ENCODE data around the gene HYLS1. TPM values are rescaled to one million over a fixed set of nuclear protein-coding genes. Genes with fewer than 3 reads are reported as not detected.

Gene HYLS1
- total and polyA plus RNA-seq, 2 experiments from 2014 or later: 14.6 to 25.7 TPM

GRCh38 chr11:125903711-125904659 lies 16.5 kb downstream of the HYLS1 start, which contains the start of gene DDX25:
DDX25 (plus strand) TSS chr11:125904508; CDS start chr11:125904518, 10 bp downstream.
- no peaks in the 10 kb centered on the region for H3K4me1 ChIP-seq (ENCODE audit: insufficient read depth)
- ATAC-seq: peak; percentile 88
- H2AFZ ChIP-seq: peak within 1 kb of the TSS; percentile 99
- DNase-seq (ENCODE audit: low spot score): peak; percentile 88
- Mint-ChIP-seq H3K36me3 (ENCODE audit: low read depth) (peaks cover 38% of the 10 kb centered on the region), H3K27ac (no peak within 1 kb of the TSS), H3K4me1 (peaks cover 12% of the 10 kb centered on the region), H3K4me3 (peak within 1 kb of the TSS; percentile 99), H3K27me3 (ENCODE audit: insufficient read depth, low read depth, poor library complexity) (peaks cover 20% of the 10 kb centered on the region), H3K9me3 (no peaks in the 10 kb centered on the region; the same call in 1 of the 3 replicates)
- peaks cover 36% of the 10 kb centered on the region for H3K79me2 ChIP-seq (replicated peaks; ENCODE audit: insufficient read depth)
- peak within 1 kb of the TSS; percentile 88 for H3K4me3 ChIP-seq
- peak within 1 kb of the TSS; percentile 89 for H3K4me2 ChIP-seq
- H3K9me2 ChIP-seq (ENCODE audit: insufficient read depth): no peaks in the 10 kb centered on the region
- H3K27ac ChIP-seq (ENCODE audit: low read depth): 0 out of 2 replicates have a peak within 1 kb of the TSS, but pooled peaks have one; percentile 17
- peaks cover 15% of the 10 kb centered on the region; the same call in 1 of the 2 replicates for H3F3A ChIP-seq (replicated peaks; ENCODE audit: low read depth)
- TF ChIP-seq CREB1 (CRISPR knock-in tag; IDR thresholded peaks at IDR 0.05; ENCODE audit: low read depth) (peak; percentile 69), JUNB (IDR thresholded peaks at IDR 0.05; ENCODE audit: unreplicated experiment) (no peak), POLR2AphosphoS5 (IDR thresholded peaks at IDR 0.05; ENCODE audit: low read depth) (peak; percentile 78), STAT1 (IDR thresholded peaks at IDR 0.05; ENCODE audit: unreplicated experiment) (no peak)
- peaks cover 16% of the 10 kb centered on the region for H3K36me3 ChIP-seq (ENCODE audit: insufficient read depth)
- H4K20me1 ChIP-seq (replicated peaks; ENCODE audit: insufficient read depth): peaks cover 8% of the 10 kb centered on the region; the same call in 1 of the 2 replicates
- H3K27me3 ChIP-seq (ENCODE audit: insufficient read depth): peaks cover 19% of the 10 kb centered on the region

GRCh38 chr11:125904678-125905077 lies 17.2 kb downstream of the HYLS1 start:
- Mint-ChIP-seq H3K4me1 (peaks cover 12% of the 10 kb centered on the region), H3K36me3 (ENCODE audit: low read depth) (peaks cover 33% of the 10 kb centered on the region), H3K4me3 (peak overlapping the region; percentile 99), H3K9me3 (no peaks in the 10 kb centered on the region; the same call in 1 of the 3 replicates), H3K27me3 (ENCODE audit: insufficient read depth, low read depth, poor library complexity) (peaks cover 20% of the 10 kb centered on the region), H3K27ac (no peak overlapping the region)
- no peak for DNase-seq (ENCODE audit: low spot score)
- peak overlapping the region; percentile 89 for H3K4me2 ChIP-seq
- H3K9me2 ChIP-seq (ENCODE audit: insufficient read depth): no peaks in the 10 kb centered on the region
- H3F3A ChIP-seq (replicated peaks; ENCODE audit: low read depth): peaks cover 15% of the 10 kb centered on the region; the same call in 1 of the 2 replicates
- TF ChIP-seq ETS1 (IDR thresholded peaks at IDR 0.05): no peak
- no peak for TF ChIP-seq EZH2phosphoT487 (IDR thresholded peaks at IDR 0.05; ENCODE audit: unreplicated experiment)
- TF ChIP-seq CREB1 (CRISPR knock-in tag; IDR thresholded peaks at IDR 0.05; ENCODE audit: low read depth): no peak
- TF ChIP-seq EZH2 (IDR thresholded peaks at IDR 0.05; ENCODE audit: low read depth, unreplicated experiment): no peak
- H3K27me3 ChIP-seq (ENCODE audit: insufficient read depth): peaks cover 19% of the 10 kb centered on the region
- no peaks in the 10 kb centered on the region for H3K4me1 ChIP-seq (ENCODE audit: insufficient read depth)
- H4K20me1 ChIP-seq (replicated peaks; ENCODE audit: insufficient read depth): peaks cover 3% of the 10 kb centered on the region; the same call in 1 of the 2 replicates
- H3K27ac ChIP-seq (ENCODE audit: low read depth): no peak overlapping the region
- peaks cover 9% of the 10 kb centered on the region for H3K36me3 ChIP-seq (ENCODE audit: insufficient read depth)
- peaks cover 29% of the 10 kb centered on the region for H3K79me2 ChIP-seq (replicated peaks; ENCODE audit: insufficient read depth)
- peak overlapping the region; percentile 88; the same call in 1 of the 2 replicates for H3K4me3 ChIP-seq
- H2AFZ ChIP-seq: peak overlapping the region; percentile 94; the same call in 1 of the 2 replicates
- ATAC-seq: no peak

All from GM23338 (cell line).